ENCODE measurements around the gene SLC19A1. TPM values are rescaled to one million over a fixed set of nuclear protein-coding genes. Genes with fewer than 3 reads are reported as not detected.

SLC19A1 gene
- total and polyA plus RNA-seq, 2 donors (not counting 1 experiment from before 2014, with no cell fraction given), result 1.7 to 2.1 TPM

GRCh38 chr21:45521241-45521640 lies 21.0 kb downstream of the SLC19A1 start:
- Histone ChIP-seq H3K36me3 (ENCODE audit: control insufficient read depth, insufficient read depth, low read length) (peaks cover 6% of the 10 kb centered on the region), H3K9ac (ENCODE audit: insufficient read depth, low read length) (no peak overlapping the region), H4K20me1 (ENCODE audit: control insufficient read depth, extremely low read depth, insufficient read depth, low read length) (no peaks in the 10 kb centered on the region), H3K9me3 (ENCODE audit: control insufficient read depth, insufficient read depth, low read depth, low read length) (no peaks in the 10 kb centered on the region), H3K79me2 (ENCODE audit: control insufficient read depth, insufficient read depth, low read length) (no peaks in the 10 kb centered on the region), H3K27ac (ENCODE audit: insufficient read depth, low read length) (no peak overlapping the region), H3K27me3 (ENCODE audit: control insufficient read depth, insufficient read depth, low read length) (no peaks in the 10 kb centered on the region), H3K4me1 (ENCODE audit: control insufficient read depth, extremely low read depth, insufficient read depth, low read length) (no peaks in the 10 kb centered on the region), H3K4me2 (ENCODE audit: extremely low read depth, insufficient read depth, low read length) (no peak overlapping the region), H2AFZ (ENCODE audit: low read length) (no peak overlapping the region), H3K4me3 (replicated peaks in 1 of 4; ENCODE audit: control extremely low read depth in 1 of 4, insufficient read depth in 1 of 4, low read depth in 3 of 4, low read length in 4 of 4) (no peak overlapping the region)
- DNase-seq (ENCODE audit: low read depth in 2 of 2), result no peak
- TF ChIP-seq EZH2 (IDR thresholded peaks at IDR 0.05; ENCODE audit: low read length, missing control alignments) (no peak), CTCF (conservative IDR thresholded peaks at IDR 0.05 in 1 of 2, IDR thresholded peaks at IDR 0.05 in 1 of 2; ENCODE audit: low read depth in 1 of 2, low read length in 2 of 2) (no peak)

GRCh38 chr21:45519182-45519581 lies 23.1 kb downstream of the SLC19A1 start:
- Histone ChIP-seq H2AFZ (ENCODE audit: low read length) (no peak overlapping the region), H3K9ac (ENCODE audit: insufficient read depth, low read length) (no peak overlapping the region), H4K20me1 (ENCODE audit: control insufficient read depth, extremely low read depth, insufficient read depth, low read length) (no peaks in the 10 kb centered on the region), H3K4me3 (replicated peaks in 1 of 4; ENCODE audit: control extremely low read depth in 1 of 4, insufficient read depth in 1 of 4, low read depth in 3 of 4, low read length in 4 of 4) (no peak overlapping the region), H3K27ac (ENCODE audit: insufficient read depth, low read length) (no peak overlapping the region), H3K4me1 (ENCODE audit: control insufficient read depth, extremely low read depth, insufficient read depth, low read length) (no peaks in the 10 kb centered on the region), H3K27me3 (ENCODE audit: control insufficient read depth, insufficient read depth, low read length) (no peaks in the 10 kb centered on the region), H3K9me3 (ENCODE audit: control insufficient read depth, insufficient read depth, low read depth, low read length) (no peaks in the 10 kb centered on the region), H3K4me2 (ENCODE audit: extremely low read depth, insufficient read depth, low read length) (no peak overlapping the region), H3K79me2 (ENCODE audit: control insufficient read depth, insufficient read depth, low read length) (no peaks in the 10 kb centered on the region), H3K36me3 (ENCODE audit: control insufficient read depth, insufficient read depth, low read length) (peaks cover 7% of the 10 kb centered on the region)
- TF ChIP-seq CTCF (conservative IDR thresholded peaks at IDR 0.05 in 1 of 2, IDR thresholded peaks at IDR 0.05 in 1 of 2; ENCODE audit: low read depth in 1 of 2, low read length in 2 of 2), result no peak
- TF ChIP-seq EZH2 (IDR thresholded peaks at IDR 0.05; ENCODE audit: low read length, missing control alignments), result no peak
- DNase-seq (ENCODE audit: low read depth in 2 of 2), result no peak

GRCh38 chr21:45518742-45519141 lies 23.5 kb downstream of the SLC19A1 start:
- Histone ChIP-seq H3K27me3 (ENCODE audit: control insufficient read depth, insufficient read depth, low read length) (no peaks in the 10 kb centered on the region), H3K4me3 (replicated peaks in 1 of 4; ENCODE audit: control extremely low read depth in 1 of 4, insufficient read depth in 1 of 4, low read depth in 3 of 4, low read length in 4 of 4) (no peak overlapping the region), H3K79me2 (ENCODE audit: control insufficient read depth, insufficient read depth, low read length) (no peaks in the 10 kb centered on the region), H4K20me1 (ENCODE audit: control insufficient read depth, extremely low read depth, insufficient read depth, low read length) (no peaks in the 10 kb centered on the region), H3K4me2 (ENCODE audit: extremely low read depth, insufficient read depth, low read length) (no peak overlapping the region), H3K36me3 (ENCODE audit: control insufficient read depth, insufficient read depth, low read length) (peaks cover 8% of the 10 kb centered on the region), H3K27ac (ENCODE audit: insufficient read depth, low read length) (no peak overlapping the region), H3K4me1 (ENCODE audit: control insufficient read depth, extremely low read depth, insufficient read depth, low read length) (no peaks in the 10 kb centered on the region), H2AFZ (ENCODE audit: low read length) (no peak overlapping the region), H3K9me3 (ENCODE audit: control insufficient read depth, insufficient read depth, low read depth, low read length) (no peaks in the 10 kb centered on the region), H3K9ac (ENCODE audit: insufficient read depth, low read length) (no peak overlapping the region)
- TF ChIP-seq CTCF (conservative IDR thresholded peaks at IDR 0.05 in 1 of 2, IDR thresholded peaks at IDR 0.05 in 1 of 2; ENCODE audit: low read depth in 1 of 2, low read length in 2 of 2) (no peak), EZH2 (IDR thresholded peaks at IDR 0.05; ENCODE audit: low read length, missing control alignments) (no peak)
- no peak for DNase-seq (ENCODE audit: low read depth in 2 of 2)
